ENCODE results near the gene C7orf33.

C7orf33 gene

GRCh38 chr7:148628011-148628410 is 37.4 kb downstream of the C7orf33 start:
- Histone ChIP-seq H3K27me3 (replicated peaks; ENCODE audit: control insufficient read depth, insufficient read depth, low read length) (no peaks in the 10 kb centered on the region; the same call in 1 of the 2 replicates), H3K4me3 (replicated peaks; ENCODE audit: low read depth, low read length) (no peak overlapping the region), H3K36me3 (ENCODE audit: control insufficient read depth, insufficient read depth, low read length) (no peaks in the 10 kb centered on the region)
- DNase-seq (ENCODE audit: extremely low read depth, insufficient read length), result no peak
- TF ChIP-seq, protein P1, sequence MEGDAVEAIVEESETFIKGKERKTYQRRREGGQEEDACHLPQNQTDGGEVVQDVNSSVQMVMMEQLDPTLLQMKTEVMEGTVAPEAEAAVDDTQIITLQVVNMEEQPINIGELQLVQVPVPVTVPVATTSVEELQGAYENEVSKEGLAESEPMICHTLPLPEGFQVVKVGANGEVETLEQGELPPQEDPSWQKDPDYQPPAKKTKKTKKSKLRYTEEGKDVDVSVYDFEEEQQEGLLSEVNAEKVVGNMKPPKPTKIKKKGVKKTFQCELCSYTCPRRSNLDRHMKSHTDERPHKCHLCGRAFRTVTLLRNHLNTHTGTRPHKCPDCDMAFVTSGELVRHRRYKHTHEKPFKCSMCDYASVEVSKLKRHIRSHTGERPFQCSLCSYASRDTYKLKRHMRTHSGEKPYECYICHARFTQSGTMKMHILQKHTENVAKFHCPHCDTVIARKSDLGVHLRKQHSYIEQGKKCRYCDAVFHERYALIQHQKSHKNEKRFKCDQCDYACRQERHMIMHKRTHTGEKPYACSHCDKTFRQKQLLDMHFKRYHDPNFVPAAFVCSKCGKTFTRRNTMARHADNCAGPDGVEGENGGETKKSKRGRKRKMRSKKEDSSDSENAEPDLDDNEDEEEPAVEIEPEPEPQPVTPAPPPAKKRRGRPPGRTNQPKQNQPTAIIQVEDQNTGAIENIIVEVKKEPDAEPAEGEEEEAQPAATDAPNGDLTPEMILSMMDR (IDR thresholded peaks at IDR 0.05; ENCODE audit: insufficient read depth, low read length, poor library complexity, severe bottlenecking), result no peak

- Histone ChIP-seq H3K27me3 (replicated peaks; ENCODE audit: control insufficient read depth, insufficient read depth, low read length) (no peaks in the 10 kb centered on the region; the same call in 1 of the 2 replicates), H3K36me3 (ENCODE audit: control insufficient read depth, insufficient read depth, low read length) (no peaks in the 10 kb centered on the region), H3K4me3 (replicated peaks; ENCODE audit: low read depth, low read length) (no peak overlapping the region)
- TF ChIP-seq, protein P1 (IDR thresholded peaks at IDR 0.05; ENCODE audit: insufficient read depth, low read length, poor library complexity, severe bottlenecking), result no peak
- no peak for DNase-seq (ENCODE audit: extremely low read depth, insufficient read length)
Observed at GRCh38 chr7:148630078-148630477, 39.5 kb downstream of the C7orf33 start.

GRCh38 chr7:148633761-148634160 is 43.2 kb downstream of the C7orf33 start:
- Histone ChIP-seq H3K4me3 (replicated peaks; ENCODE audit: low read depth, low read length) (no peak overlapping the region), H3K27me3 (replicated peaks; ENCODE audit: control insufficient read depth, insufficient read depth, low read length) (no peaks in the 10 kb centered on the region; the same call in 1 of the 2 replicates), H3K36me3 (ENCODE audit: control insufficient read depth, insufficient read depth, low read length) (no peaks in the 10 kb centered on the region)
- TF ChIP-seq, protein P1 (IDR thresholded peaks at IDR 0.05; ENCODE audit: insufficient read depth, low read length, poor library complexity, severe bottlenecking), result no peak
- DNase-seq (ENCODE audit: extremely low read depth, insufficient read length), result no peak

- no peaks in the 10 kb centered on the region for H3K27me3 ChIP-seq (replicated peaks; ENCODE audit: control insufficient read depth, insufficient read depth, low read length)
- no peaks in the 10 kb centered on the region for H3K36me3 ChIP-seq (ENCODE audit: control insufficient read depth, insufficient read depth, low read length)
- no peak overlapping the region for H3K4me3 ChIP-seq (replicated peaks; ENCODE audit: low read depth, low read length)
- no peak for DNase-seq (ENCODE audit: extremely low read depth, insufficient read length)
- TF ChIP-seq, protein P1 (IDR thresholded peaks at IDR 0.05; ENCODE audit: insufficient read depth, low read length, poor library complexity, severe bottlenecking), result no peak
Observed at GRCh38 chr7:148637094-148637493, 46.5 kb downstream of the C7orf33 start.

DNA sequence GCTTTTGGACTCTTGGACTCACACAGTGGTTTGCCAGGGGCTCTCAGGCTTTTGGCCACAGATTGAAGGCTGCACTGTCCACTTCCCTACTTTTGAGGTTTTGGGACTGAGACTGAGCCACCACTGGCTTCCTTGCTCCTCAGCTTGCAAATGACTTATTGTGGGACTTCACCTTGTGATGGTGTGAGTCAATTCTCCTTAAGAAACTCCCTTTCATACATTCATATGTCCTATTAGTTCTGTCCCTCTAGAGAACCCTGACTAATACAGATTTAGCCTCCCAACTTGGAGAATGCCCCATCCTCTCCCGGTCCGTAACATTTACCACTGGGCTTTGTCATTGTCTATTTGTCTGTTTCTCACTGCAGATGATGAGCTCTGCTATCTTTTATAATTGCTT is 55.3 kb downstream of the C7orf33 start:
- Histone ChIP-seq H3K36me3 (ENCODE audit: control insufficient read depth, insufficient read depth, low read length) (no peaks in the 10 kb centered on the region), H3K4me3 (replicated peaks; ENCODE audit: low read depth, low read length) (no peak overlapping the region), H3K27me3 (replicated peaks; ENCODE audit: control insufficient read depth, insufficient read depth, low read length) (no peaks in the 10 kb centered on the region)
- DNase-seq (ENCODE audit: extremely low read depth, insufficient read length), result no peak
- TF ChIP-seq, protein P1 (IDR thresholded peaks at IDR 0.05; ENCODE audit: insufficient read depth, low read length, poor library complexity, severe bottlenecking), result no peak

- TF ChIP-seq, protein P1 (IDR thresholded peaks at IDR 0.05; ENCODE audit: insufficient read depth, low read length, poor library complexity, severe bottlenecking), result no peak
- Histone ChIP-seq H3K4me3 (replicated peaks; ENCODE audit: low read depth, low read length) (no peak overlapping the region), H3K36me3 (ENCODE audit: control insufficient read depth, insufficient read depth, low read length) (no peaks in the 10 kb centered on the region), H3K27me3 (replicated peaks; ENCODE audit: control insufficient read depth, insufficient read depth, low read length) (no peaks in the 10 kb centered on the region)
- DNase-seq (ENCODE audit: extremely low read depth, insufficient read length), result no peak
Observed at GRCh38 chr7:148650232-148650858, 59.8 kb downstream of the C7orf33 start.

Measured in GM06990 (cell line).